HEK293 (cell line): ENCODE data around the gene GSTT2B.

Experiments
- RBAK ChIP-seq: fragments of 450-650 bp; formaldehyde crosslinking; IDR thresholded peaks from 2 replicates; pipeline ENCODE4 v1.5.1; 2016; ENCODE audit warnings: missing biosample characterization, missing genetic modification characterization
- TF ChIP-seq, protein P1 (sequence below): fragments of 450-650 bp; formaldehyde crosslinking; IDR thresholded peaks from 2 replicates; pipeline ENCODE4 v1.5.1; 2016; ENCODE audit warnings: missing biosample characterization, missing genetic modification characterization
- TF ChIP-seq, protein P2 (sequence below): fragments of 450-650 bp; formaldehyde crosslinking; IDR thresholded peaks from 2 replicates; pipeline ENCODE4 v1.5.1; 2016; ENCODE audit warnings: missing biosample characterization, missing genetic modification characterization

DNA sequence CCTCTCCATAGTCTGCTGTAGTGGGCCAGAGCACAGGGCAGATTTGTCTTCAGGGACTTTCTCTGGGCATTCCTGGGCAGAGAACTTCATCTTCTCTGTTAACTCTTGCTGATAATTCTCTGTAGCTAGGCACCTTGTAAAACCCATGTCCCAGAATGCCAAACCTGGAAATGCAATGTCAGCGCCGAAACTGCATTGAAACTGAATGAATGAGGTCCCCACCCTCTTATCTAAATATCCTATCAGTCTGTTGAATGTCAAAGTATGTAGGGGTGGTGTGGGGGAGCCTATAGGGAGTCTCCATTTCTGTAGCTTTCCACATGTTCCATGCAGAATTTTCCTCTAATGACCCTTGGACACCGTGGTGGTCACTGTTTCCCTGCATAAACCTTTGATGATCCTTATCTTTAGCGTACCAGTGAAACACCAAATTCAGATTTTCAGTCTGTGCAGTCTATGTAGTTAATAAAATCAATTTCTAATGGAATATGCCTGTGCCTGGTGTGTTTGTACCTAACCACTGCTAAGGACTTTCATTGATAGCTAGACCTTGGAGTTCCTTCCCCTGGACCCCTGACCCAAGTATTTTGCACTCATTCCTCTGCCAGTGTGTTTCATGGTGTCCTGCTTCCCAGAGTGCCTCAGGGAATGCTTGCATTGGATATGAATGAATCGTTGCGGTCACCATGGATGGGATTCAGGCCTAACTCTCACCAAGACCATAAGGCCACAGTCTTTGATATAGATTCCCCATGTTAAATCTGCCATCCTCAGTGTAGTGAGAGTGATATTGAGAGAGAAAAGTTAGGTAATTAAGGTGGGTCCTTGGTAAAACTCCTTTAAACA lies 47.6 kb upstream of the GSTT2B start:
- TF ChIP-seq, protein P1, sequence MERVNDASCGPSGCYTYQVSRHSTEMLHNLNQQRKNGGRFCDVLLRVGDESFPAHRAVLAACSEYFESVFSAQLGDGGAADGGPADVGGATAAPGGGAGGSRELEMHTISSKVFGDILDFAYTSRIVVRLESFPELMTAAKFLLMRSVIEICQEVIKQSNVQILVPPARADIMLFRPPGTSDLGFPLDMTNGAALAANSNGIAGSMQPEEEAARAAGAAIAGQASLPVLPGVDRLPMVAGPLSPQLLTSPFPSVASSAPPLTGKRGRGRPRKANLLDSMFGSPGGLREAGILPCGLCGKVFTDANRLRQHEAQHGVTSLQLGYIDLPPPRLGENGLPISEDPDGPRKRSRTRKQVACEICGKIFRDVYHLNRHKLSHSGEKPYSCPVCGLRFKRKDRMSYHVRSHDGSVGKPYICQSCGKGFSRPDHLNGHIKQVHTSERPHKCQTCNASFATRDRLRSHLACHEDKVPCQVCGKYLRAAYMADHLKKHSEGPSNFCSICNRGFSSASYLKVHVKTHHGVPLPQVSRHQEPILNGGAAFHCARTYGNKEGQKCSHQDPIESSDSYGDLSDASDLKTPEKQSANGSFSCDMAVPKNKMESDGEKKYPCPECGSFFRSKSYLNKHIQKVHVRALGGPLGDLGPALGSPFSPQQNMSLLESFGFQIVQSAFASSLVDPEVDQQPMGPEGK (tag by site-specific recombination), result no peak
- TF ChIP-seq RBAK (tag by site-specific recombination), result no peak
- TF ChIP-seq, protein P2, sequence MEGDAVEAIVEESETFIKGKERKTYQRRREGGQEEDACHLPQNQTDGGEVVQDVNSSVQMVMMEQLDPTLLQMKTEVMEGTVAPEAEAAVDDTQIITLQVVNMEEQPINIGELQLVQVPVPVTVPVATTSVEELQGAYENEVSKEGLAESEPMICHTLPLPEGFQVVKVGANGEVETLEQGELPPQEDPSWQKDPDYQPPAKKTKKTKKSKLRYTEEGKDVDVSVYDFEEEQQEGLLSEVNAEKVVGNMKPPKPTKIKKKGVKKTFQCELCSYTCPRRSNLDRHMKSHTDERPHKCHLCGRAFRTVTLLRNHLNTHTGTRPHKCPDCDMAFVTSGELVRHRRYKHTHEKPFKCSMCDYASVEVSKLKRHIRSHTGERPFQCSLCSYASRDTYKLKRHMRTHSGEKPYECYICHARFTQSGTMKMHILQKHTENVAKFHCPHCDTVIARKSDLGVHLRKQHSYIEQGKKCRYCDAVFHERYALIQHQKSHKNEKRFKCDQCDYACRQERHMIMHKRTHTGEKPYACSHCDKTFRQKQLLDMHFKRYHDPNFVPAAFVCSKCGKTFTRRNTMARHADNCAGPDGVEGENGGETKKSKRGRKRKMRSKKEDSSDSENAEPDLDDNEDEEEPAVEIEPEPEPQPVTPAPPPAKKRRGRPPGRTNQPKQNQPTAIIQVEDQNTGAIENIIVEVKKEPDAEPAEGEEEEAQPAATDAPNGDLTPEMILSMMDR (tag by site-specific recombination), result no peak
